Embryonic facial prominence (tissue), 1 donor: ENCODE data around the gene PCDHGA1.
"Not testable (repeated sequence)": the region's sequence is repeated elsewhere in the genome, so short reads cannot be mapped to it uniquely, and the experiment has no call there.

ENCODE experiments used
- DNase-seq: peaks from one replicate; pipeline ENCODE4 v3.0.0-alpha.2; 2016; ENCODE audit errors: extremely low spot score

PCDHGA1 gene

DNA sequence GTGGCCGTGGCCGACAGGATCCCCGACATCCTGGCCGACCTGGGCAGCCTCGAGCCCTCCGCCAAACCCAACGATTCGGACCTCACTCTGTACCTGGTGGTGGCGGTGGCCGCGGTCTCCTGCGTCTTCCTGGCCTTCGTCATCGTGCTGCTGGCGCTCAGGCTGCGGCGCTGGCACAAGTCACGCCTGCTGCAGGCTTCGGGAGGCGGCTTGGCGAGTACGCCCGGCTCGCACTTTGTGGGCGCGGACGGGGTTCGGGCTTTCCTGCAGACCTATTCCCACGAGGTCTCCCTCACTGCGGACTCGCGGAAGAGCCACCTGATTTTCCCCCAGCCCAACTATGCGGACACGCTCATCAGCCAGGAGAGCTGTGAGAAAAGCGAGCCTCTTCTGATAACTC is 15.7 kb downstream of the PCDHGA1 start:
- not testable (repeated sequence) for DNase-seq

DNA sequence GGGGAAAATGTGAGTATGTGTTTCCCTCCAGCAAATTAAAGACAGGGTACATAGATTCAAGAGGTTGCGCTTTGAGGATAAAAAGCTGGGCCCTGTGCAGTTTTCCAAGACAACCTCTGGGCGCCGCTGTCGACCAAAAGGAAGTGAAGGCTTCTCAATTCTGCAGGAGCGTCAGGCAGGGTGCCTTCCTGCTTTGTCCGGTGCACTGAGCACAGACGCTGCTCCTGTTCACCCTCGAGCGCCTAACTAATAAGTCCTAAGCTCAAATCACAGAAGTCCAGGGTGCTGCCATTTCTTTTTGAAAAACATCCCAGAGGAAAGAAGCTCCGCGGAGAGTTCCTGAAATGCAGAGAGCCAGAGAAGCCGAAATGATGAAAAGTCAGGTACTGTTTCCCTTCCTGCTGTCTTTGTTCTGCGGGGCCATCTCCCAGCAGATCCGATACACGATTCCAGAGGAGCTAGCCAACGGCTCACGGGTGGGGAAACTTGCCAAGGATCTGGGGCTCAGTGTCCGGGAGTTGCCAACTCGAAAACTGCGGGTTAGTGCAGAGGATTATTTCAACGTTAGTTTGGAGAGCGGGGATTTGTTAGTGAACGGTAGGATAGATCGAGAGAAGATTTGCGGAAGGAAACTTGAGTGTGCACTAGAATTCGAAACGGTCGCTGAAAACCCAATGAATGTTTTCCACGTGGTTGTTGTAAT is 19.8 kb downstream of the PCDHGA1 start, which contains the start of gene PCDHGB1:
Gene PCDHGB1, plus strand, starts transcription at position 183 of the 703 bp plus-strand sequence. Its CDS starts 162 bp downstream, at position 345.
- no peak for DNase-seq

DNA sequence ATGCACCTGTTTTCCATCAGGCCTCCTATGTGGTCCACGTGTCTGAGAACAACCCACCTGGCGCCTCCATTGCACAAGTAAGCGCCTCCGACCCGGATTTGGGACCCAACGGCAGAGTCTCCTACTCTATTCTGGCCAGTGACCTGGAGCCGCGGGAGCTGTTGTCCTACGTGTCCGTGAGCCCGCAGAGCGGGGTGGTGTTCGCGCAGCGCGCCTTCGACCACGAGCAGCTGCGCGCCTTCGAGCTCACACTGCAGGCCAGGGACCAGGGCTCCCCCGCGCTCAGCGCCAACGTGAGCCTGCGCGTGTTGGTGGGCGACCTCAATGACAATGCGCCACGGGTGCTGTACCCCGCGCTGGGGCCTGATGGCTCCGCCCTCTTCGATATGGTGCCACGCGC is 21.3 kb downstream of the PCDHGA1 start:
- no peak for DNase-seq

DNA sequence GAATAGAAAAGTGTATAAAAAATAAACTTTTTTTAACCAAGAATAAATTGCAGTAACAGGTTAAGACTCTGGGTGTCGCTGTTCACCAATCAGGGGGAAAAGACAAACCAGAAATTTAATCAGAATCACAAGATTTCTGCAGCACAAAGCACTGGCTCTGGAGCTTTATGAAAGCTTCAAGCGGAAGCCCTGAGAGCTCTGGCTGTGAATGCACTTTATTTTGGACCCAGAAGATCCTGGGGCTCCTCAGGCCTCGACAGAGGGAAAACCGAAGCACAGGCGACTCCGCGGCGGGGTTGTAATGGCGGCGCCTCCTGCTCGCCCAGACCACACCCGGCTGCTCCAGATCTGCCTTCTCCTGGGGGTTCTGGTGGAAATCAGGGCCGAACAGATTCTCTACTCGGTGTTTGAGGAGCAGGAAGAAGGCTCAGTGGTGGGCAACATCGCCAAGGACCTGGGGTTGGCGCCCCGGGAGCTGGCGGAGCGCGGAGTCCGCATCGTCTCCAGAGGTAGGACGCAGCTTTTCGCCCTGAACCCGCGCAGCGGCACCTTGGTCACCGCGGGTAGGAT is 24.7 kb downstream of the PCDHGA1 start, which contains the start of gene PCDHGA4:
Gene PCDHGA4, plus strand, starts transcription at position 122 of the 570 bp plus-strand sequence. Its CDS starts 87 bp downstream, at position 209.
- no peak for DNase-seq

DNA sequence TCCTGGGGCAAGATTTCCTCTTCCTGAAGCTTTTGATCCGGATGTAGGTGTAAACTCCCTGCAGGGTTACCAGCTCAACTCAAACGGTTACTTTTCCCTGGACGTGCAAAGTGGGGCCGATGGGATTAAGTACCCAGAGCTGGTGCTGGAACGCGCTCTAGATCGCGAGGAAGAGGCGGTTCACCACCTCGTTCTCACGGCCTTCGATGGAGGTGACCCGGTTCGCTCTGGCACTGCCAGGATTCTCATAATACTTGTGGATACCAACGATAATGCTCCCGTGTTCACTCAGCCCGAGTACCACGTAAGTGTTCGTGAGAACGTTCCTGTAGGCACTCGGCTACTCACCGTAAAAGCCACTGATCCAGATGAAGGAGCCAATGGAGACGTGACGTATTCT is 25.3 kb downstream of the PCDHGA1 start:
- DNase-seq, result no peak

DNA sequence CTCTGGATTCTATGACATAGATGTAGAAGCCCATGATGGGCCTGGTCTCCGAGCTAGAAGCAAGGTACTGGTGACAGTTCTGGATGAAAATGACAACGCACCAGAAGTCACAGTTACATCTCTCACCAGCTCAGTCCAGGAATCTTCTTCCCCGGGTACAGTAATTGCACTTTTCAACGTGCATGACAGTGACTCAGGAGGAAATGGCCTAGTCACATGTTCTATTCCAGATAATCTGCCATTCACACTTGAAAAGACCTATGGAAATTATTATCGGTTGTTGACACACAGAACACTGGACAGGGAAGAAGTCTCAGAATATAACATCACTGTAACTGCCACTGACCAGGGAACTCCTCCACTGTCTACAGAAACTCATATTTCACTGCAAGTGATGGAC is 25.8 kb downstream of the PCDHGA1 start:
- no peak for DNase-seq

DNA sequence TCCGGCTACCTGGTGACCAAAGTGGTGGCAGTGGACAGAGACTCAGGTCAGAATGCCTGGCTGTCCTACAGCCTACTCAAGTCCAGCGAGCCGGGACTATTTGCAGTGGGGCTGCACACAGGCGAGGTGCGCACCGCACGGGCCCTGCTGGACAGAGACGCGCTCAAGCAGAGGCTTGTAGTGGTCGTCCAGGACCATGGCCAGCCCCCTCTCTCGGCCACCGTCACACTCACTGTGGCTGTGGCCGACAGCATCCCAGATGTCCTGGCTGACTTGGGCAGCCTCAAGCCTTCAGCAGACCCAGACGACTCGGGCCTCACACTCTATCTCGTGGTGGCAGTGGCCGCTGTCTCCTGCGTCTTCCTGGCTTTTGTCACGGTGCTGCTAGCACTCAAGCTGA is 26.6 kb downstream of the PCDHGA1 start:
- DNase-seq, result no peak

DNA sequence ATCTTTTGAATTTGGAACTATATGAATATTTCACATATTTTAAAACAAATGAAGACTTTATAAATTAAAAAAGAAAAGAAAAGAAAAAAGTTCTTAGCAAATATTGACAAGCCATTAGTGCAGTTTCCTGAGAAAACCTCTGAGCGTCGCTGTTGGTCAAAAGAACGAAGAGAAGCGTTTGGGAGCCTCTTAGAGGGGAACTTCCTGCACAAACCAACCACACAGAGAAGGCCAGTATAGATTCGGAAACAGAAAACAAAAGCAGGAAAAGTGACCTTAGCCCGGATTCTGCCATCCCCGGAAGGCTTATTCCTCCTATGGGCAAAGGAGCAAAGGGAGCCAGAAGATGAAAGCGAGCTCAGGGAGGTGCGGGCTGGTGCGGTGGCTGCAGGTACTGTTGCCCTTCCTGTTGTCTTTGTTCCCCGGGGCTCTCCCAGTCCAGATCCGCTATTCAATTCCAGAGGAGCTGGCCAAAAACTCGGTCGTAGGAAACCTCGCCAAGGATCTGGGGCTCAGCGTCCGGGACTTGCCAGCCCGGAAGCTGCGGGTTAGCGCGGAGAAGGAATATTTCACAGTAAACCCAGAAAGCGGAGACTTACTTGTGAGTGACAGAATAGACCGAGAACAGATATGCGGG is 29.6 kb downstream of the PCDHGA1 start, which contains the start of gene PCDHGB2:
Gene PCDHGB2, plus strand, starts transcription at position 205 of the 637 bp plus-strand sequence. Its CDS starts 142 bp downstream, at position 347.
- DNase-seq, result no peak

DNA sequence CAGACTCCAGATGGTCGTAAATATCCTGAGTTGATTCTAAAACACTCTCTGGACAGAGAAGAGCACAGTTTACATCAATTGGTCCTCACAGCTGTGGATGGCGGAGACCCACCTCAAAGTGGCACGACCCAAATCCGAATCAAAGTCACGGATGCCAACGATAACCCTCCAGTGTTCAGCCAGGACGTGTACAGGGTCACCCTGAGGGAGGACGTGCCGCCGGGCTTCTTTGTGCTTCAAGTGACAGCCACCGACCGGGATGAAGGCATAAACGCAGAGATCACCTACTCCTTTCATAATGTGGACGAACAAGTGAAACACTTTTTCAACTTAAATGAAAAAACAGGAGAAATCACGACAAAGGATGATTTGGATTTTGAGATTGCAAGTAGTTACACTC is 30.4 kb downstream of the PCDHGA1 start:
- DNase-seq, result no peak

DNA sequence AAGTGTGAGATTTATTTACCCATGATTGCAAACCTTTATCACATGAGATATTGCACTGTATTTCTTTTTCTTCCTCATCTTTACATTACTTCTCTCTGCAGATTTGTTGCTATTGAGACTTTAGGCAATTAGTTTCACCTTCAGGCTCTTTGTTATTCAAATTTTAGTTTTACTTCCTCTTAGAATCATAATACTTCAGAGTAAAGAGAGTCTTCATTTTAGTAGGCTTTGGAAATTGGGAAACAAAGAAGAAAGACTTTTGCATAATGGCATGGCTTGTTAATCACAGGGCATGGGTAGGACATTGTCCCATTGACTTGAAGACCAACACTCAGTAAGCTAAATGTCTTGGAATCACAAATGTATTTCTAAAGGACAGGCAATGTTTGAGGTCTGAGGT is 32.4 kb downstream of the PCDHGA1 start:
- no peak for DNase-seq

DNA sequence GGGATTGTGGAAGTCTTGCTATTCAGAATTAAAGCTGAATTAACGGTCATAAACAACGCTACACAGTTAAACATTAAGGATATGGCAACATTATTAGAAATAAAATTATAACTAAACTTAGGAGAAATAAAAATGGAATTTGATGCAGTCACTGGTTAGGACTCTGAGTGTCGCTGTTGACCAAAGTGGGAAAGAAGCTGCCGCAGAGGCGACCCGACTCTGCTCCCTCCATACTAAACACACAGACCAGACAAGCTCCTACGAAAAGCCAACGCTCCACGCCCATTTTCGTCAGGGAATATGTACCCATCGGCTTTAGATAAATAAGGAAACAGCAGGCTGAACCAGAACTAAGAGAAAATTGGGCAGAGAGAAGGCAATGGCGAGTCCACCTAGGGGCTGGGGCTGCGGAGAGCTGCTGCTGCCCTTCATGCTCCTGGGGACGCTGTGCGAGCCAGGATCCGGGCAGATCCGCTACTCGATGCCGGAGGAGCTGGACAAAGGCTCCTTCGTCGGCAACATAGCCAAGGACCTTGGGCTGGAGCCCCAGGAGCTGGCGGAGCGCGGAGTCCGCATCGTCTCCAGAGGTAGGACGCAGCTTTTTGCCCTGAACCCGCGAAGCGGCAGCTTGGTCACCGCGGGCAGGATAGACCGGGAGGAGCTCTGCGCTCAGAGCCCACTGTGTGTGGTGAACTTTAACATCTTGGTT is 33.8 kb downstream of the PCDHGA1 start, which contains the start of gene PCDHGA5:
Gene PCDHGA5, plus strand, starts transcription at position 211 of the 709 bp plus-strand sequence. Its CDS starts 169 bp downstream, at position 380.
- DNase-seq, result no peak

DNA sequence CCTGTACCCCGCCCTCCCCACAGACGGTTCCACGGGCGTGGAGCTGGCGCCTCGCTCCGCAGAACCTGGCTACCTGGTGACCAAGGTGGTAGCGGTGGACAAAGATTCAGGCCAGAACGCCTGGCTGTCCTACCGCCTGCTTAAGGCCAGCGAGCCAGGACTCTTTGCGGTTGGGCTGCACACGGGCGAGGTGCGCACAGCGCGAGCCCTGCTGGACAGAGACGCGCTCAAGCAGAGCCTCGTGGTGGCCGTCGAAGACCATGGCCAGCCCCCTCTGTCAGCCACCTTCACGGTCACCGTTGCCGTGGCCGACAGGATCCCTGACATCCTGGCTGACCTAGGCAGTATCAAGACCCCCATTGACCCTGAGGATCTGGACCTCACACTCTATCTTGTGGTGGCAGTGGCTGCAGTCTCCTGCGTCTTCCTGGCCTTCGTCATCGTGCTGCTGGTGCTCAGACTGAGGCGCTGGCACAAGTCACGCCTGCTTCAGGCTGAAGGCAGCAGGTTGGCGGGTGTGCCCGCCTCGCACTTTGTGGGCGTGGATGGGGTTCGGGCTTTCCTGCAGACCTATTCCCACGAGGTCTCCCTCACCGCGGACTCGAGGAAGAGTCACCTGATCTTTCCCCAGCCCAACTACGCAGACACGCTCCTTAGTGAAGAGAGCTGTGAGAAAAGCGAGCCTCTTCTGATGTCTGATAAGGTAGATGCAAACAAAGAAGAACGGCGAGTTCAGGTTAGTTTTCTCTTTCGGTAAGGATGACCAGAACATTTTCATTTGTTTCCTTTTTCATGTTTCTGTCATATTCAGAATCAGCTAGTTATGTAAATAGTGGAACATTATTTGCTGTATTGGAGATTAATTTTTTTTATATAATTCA is 35.9 kb downstream of the PCDHGA1 start:
- no peak for DNase-seq

DNA sequence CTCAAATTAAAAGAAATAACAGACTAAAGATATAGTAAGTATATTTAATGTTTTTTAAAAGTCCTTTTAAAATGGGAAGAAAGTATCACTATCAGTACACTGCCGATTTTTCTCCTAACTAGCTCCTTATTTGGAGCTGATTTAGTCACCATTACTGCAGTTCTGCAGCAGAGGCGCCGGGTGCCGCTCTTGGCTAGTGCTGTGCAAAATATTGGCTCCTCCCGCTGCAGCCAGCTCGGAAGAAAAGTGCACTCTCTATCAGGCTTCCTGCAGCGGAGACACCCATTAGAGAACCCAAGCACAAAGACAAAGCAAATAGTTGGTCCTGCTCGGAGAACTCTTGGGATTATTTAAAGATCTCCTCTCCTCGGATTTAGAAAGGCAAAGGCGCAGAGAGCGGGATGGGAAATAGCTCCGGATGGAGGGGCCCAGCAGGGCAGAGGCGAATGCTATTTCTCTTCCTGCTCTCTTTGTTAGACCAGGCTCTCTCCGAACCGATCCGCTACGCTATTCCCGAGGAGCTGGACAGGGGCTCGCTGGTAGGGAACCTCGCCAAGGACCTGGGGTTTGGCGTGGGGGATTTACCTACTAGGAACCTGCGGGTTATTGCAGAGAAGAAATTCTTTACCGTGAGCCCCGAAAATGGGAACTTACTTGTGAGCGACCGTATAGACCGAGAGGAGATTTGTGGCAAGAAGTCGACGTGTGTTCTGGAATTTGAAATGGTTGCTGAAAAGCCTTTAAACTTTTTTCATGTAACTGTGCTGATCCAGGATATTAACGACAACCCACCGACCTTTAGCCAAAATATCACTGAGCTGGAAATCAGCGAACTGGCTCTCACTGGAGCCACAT is 39.9 kb downstream of the PCDHGA1 start, which contains the start of gene PCDHGB3:
Gene PCDHGB3, plus strand, starts transcription at position 249 of the 855 bp plus-strand sequence. Its CDS starts 153 bp downstream, at position 402.
- DNase-seq, result no peak

DNA sequence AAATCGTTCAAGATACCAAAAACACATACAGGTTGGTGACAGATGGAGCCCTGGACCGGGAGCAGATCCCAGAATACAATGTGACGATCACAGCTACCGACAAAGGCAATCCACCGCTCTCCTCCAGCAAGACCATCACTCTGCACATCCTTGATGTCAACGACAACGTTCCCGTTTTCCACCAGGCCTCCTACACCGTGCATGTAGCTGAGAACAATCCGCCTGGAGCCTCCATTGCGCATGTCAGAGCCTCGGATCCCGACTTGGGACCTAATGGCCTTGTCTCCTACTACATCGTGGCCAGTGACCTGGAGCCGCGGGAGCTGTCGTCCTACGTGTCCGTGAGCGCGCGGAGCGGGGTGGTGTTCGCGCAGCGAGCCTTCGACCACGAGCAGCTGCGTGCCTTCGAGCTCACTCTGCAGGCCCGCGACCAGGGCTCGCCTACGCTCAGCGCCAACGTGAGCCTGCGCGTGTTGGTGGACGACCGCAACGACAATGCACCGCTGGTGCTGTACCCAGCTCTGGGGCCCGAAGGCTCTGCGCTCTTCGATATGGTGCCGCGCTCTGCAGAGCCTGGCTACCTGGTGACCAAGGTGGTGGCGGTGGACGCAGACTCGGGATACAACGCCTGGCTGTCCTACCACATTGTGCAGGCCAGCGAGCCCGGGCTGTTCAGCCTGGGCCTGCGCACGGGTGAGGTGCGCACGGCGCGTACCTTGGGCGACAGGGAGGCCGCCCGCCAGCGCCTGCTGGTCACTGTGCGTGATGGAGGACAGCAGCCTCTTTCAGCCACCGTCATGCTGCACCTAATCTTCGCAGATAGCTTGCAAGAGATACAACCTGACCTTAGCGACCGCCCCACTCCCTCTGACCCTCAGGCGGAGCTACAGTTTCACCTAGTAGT is 41.5 kb downstream of the PCDHGA1 start:
- no peak for DNase-seq

DNA sequence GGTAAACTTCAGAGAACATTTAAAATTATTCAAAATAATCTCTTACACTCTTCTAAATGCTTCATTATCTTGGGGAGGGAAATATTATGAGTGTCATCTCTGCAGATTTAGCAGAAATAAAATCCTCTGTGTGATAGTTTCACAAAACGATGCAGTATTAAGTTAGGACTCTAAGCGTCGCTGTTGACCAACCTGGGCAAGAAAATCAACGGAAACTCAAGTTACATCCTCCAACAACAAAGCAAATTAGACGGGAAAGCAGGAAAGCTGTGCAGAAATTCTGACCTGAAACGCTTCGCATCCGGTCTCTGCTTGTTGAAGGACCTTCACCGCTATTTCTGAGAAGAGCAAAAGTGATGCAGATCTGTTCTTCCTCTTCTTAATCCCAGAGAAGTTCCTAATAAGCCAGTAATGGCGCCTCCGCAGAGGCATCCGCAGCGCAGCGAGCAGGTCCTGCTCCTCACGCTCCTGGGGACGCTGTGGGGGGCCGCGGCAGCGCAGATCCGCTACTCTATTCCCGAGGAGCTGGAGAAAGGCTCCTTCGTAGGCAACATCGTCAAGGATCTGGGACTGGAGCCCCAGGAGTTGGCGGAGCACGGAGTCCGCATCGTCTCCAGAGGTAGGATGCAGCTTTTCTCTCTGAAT is 43.5 kb downstream of the PCDHGA1 start, which contains the start of gene PCDHGA6:
Gene PCDHGA6, plus strand, starts transcription at position 219 of the 645 bp plus-strand sequence. Its CDS starts 193 bp downstream, at position 412.
- DNase-seq, result no peak

DNA sequence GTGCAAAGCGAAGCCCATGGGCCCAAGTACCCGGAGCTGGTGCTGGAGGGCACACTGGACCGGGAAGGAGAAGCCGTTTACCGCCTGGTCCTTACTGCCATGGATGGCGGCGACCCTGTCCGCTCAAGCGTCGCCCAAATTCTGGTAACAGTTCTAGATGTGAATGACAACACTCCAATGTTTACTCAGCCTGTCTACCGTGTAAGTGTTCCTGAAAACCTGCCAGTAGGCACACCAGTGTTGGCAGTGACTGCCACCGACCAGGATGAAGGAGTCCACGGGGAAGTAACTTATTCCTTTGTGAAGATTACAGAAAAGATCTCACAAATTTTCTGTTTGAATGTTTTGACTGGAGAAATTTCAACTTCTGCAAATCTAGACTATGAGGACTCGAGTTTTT is 44.3 kb downstream of the PCDHGA1 start:
- DNase-seq, result no peak

DNA sequence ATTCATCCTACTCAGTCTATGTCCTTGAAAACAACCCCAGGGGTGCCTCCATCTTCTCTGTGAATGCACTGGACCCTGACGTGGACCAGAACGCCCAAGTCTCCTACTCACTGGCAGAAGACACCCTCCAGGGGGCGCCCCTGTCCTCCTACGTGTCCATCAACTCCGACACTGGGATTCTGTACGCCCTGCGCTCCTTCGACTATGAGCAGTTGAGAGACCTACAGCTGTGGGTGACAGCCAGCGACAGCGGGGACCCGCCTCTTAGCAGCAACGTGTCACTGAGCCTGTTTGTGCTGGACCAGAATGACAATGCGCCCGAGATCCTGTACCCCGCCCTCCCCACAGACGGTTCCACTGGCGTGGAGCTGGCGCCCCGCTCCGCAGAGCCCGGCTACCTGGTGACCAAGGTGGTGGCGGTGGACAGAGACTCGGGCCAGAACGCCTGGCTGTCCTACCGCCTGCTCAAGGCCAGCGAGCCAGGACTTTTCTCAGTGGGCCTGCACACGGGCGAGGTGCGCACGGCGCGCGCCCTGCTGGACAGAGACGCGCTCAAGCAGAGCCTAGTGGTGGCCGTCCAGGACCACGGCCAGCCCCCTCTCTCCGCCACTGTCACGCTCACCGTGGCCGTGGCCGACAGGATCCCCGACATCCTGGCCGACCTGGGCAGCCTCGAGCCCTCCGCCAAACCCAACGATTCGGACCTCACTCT is 45.3 kb downstream of the PCDHGA1 start:
- DNase-seq, result not testable (repeated sequence)
